ENCODE measurements around the gene BHLHA15.

DNA sequence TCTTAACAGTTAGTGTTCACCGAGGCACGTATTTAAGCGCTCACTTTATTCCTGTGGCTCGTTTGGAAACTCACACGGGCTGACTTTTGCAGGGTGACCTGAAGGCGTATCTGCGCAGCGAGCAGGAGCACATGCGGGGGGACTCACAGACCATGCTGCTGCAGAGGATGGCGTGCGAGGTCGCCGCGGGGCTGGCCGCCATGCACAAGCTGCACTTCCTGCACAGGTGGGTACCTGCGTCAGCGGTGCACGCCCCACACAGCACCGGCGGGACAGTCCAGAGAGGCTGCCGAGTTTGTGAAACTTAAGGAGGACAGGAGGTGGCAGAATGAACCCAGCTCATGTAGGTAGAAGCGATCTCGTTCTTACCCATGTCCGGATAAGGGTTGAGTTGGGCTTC lies 39.8 kb upstream of the BHLHA15 start:
- TF ChIP-seq, protein P1, sequence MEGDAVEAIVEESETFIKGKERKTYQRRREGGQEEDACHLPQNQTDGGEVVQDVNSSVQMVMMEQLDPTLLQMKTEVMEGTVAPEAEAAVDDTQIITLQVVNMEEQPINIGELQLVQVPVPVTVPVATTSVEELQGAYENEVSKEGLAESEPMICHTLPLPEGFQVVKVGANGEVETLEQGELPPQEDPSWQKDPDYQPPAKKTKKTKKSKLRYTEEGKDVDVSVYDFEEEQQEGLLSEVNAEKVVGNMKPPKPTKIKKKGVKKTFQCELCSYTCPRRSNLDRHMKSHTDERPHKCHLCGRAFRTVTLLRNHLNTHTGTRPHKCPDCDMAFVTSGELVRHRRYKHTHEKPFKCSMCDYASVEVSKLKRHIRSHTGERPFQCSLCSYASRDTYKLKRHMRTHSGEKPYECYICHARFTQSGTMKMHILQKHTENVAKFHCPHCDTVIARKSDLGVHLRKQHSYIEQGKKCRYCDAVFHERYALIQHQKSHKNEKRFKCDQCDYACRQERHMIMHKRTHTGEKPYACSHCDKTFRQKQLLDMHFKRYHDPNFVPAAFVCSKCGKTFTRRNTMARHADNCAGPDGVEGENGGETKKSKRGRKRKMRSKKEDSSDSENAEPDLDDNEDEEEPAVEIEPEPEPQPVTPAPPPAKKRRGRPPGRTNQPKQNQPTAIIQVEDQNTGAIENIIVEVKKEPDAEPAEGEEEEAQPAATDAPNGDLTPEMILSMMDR (IDR thresholded peaks at IDR 0.05) = no peak
- TF ChIP-seq POLR2A (IDR thresholded peaks at IDR 0.05) = no peak
- no peak for TF ChIP-seq POLR2AphosphoS5 (IDR thresholded peaks at IDR 0.05)

All from breast epithelium (tissue), 3 donors.